Liver (tissue), 9 donors: ENCODE results near the gene RAB1A. TPM values are rescaled to one million over a fixed set of nuclear protein-coding genes. Genes with fewer than 3 reads are reported as not detected.

Experiments
- DNase-seq: peaks from one replicate; pipeline ENCODE4 v3.0.0-alpha.2; 2017; ENCODE audit warnings: low spot score
- H3K27ac ChIP-seq, 2 donors: one replicate each; pipeline ENCODE4 v1.7.0; 2013; ENCODE audit warnings: inconsistent platforms in 2 of 2, low read length in 2 of 2, control low read depth in 1 of 2, low read depth in 1 of 2, mild to moderate bottlenecking in 1 of 2
- H3K27me3 ChIP-seq, 4 donors: one replicate each; pipeline versions ENCODE4 v1.6.1 to v1.7.0; 2013; ENCODE audit warnings: low read length in 3 of 4, inconsistent platforms in 1 of 4, mild to moderate bottlenecking in 1 of 4, moderate library complexity in 1 of 4; ENCODE audit not compliant: control insufficient read depth in 4 of 4, insufficient read depth in 4 of 4
- H3K36me3 ChIP-seq, 4 donors: one replicate each; pipeline versions ENCODE4 v1.6.1 to v1.7.0; 2013; ENCODE audit warnings: low read length in 3 of 4, mild to moderate bottlenecking in 3 of 4, low read depth in 1 of 4, moderate library complexity in 1 of 4; ENCODE audit not compliant: control insufficient read depth in 4 of 4, insufficient read depth in 3 of 4
- H3K4me1 ChIP-seq, 4 donors: one replicate each; pipeline versions ENCODE4 v1.6.1 to v1.7.0; 2013; ENCODE audit warnings: low read length in 3 of 4, mild to moderate bottlenecking in 3 of 4, moderate library complexity in 1 of 4; ENCODE audit not compliant: control insufficient read depth in 4 of 4, insufficient read depth in 4 of 4
- H3K4me3 ChIP-seq, 3 donors: one replicate each; pipeline versions ENCODE4 v1.6.1 to v1.7.0; 2013; ENCODE audit warnings: low read length in 3 of 3, control low read depth in 1 of 3, low read depth in 1 of 3, mild to moderate bottlenecking in 1 of 3
- H3K9ac ChIP-seq, 2 donors: one replicate each; pipeline ENCODE4 v1.7.0; 2013; ENCODE audit warnings: low read length in 2 of 2, mild to moderate bottlenecking in 2 of 2, moderate library complexity in 2 of 2, control low read depth in 1 of 2, low read depth in 1 of 2
- H3K9me3 ChIP-seq, 4 donors: one replicate each; pipeline versions ENCODE4 v1.6.1 to v1.7.0; 2013; ENCODE audit warnings: low read length in 3 of 4; ENCODE audit not compliant: control insufficient read depth in 4 of 4
- ATF3 ChIP-seq: IDR thresholded peaks from 2 replicates; pipeline ENCODE4 v1.6.1; 2016; ENCODE audit warnings: antibody characterized with exemption
- CTCF ChIP-seq: fragments of 150-350 bp; IDR thresholded peaks from 2 replicates; pipeline ENCODE4 v1.5.1; 2017; ENCODE audit warnings: improper control_type of control experiment, low read depth, low read length; ENCODE audit not compliant: missing input control
- EGR1 ChIP-seq, 2 donors: IDR thresholded peaks; 2 replicates each; pipeline ENCODE4 v1.6.1; 2016 to 2018; ENCODE audit warnings: antibody characterized with exemption in 2 of 2, low read depth in 2 of 2
- FOXA1 ChIP-seq: IDR thresholded peaks from 2 replicates; pipeline ENCODE4 v1.6.1; 2016; ENCODE audit warnings: antibody characterized with exemption
- FOXA2 ChIP-seq: IDR thresholded peaks from 2 replicates; pipeline ENCODE4 v1.6.1; 2016; ENCODE audit warnings: antibody characterized with exemption
- GABPA ChIP-seq, 2 donors: IDR thresholded peaks in 1 of 2; conservative IDR thresholded peaks in 1 of 2; 2 replicates each; pipeline ENCODE4 v1.6.1; 2016; ENCODE audit warnings: antibody characterized with exemption in 2 of 2, mild to moderate bottlenecking in 1 of 2, moderate library complexity in 1 of 2
- HNF4A ChIP-seq, 2 donors: conservative IDR thresholded peaks; 2 replicates each; pipeline ENCODE4 v1.6.1; 2016; ENCODE audit warnings: antibody characterized with exemption in 2 of 2, mild to moderate bottlenecking in 2 of 2
- HNF4G ChIP-seq: IDR thresholded peaks from 2 replicates; pipeline ENCODE4 v1.6.1; 2016; ENCODE audit warnings: antibody characterized with exemption
- JUND ChIP-seq, 2 donors: IDR thresholded peaks; 2 replicates each; pipeline ENCODE4 v1.6.1; 2016; ENCODE audit warnings: antibody characterized with exemption in 2 of 2
- MAX ChIP-seq: IDR thresholded peaks from 2 replicates; pipeline ENCODE4 v1.6.1; 2016; ENCODE audit warnings: antibody characterized with exemption
- NR2F2 ChIP-seq: IDR thresholded peaks from 2 replicates; pipeline ENCODE4 v1.6.1; 2016; ENCODE audit warnings: antibody characterized with exemption
- RAD21 ChIP-seq, 2 donors: IDR thresholded peaks; 2 replicates each; pipeline ENCODE4 v1.6.1; 2016; ENCODE audit warnings: antibody characterized with exemption in 2 of 2, mild to moderate bottlenecking in 2 of 2
- REST ChIP-seq: IDR thresholded peaks from 2 replicates; pipeline ENCODE4 v1.6.1; 2016; ENCODE audit warnings: antibody characterized with exemption, mild to moderate bottlenecking
- RXRA ChIP-seq, 2 donors: IDR thresholded peaks; 2 replicates each; pipeline ENCODE4 v1.6.1; 2017 to 2018; ENCODE audit warnings: antibody characterized with exemption in 2 of 2, mild to moderate bottlenecking in 1 of 2
- SP1 ChIP-seq: IDR thresholded peaks from 2 replicates; pipeline ENCODE4 v1.6.1; 2018; ENCODE audit warnings: antibody characterized with exemption, mild to moderate bottlenecking
- TAF1 ChIP-seq: conservative IDR thresholded peaks from 2 replicates; pipeline ENCODE4 v1.6.1; 2016; ENCODE audit warnings: antibody characterized with exemption, mild to moderate bottlenecking
- YY1 ChIP-seq: IDR thresholded peaks from 2 replicates; pipeline ENCODE4 v1.6.1; 2016; ENCODE audit warnings: antibody characterized with exemption, mild to moderate bottlenecking
- ZBTB33 ChIP-seq: IDR thresholded peaks from 2 replicates; pipeline ENCODE4 v1.6.1; 2016; ENCODE audit warnings: antibody characterized with exemption
- WGBS: extraction: QIAGEN DNeasy Blood & Tissue Kit; methylation state at CpG from one replicate; pipeline ENCODE4 v1.1.7; 2013; 5-methylcytosine and 5-hydroxymethylcytosine counted together
- polyA plus RNA-seq, 2 donors: library from polyadenylated mRNA; stranded (reverse) in 1 of 2; unstranded in 1 of 2; fragments of 200-250 nt in 1 of 2; fragments of >200 nt in 1 of 2; fragmentation: Nextera tagmentation in 1 of 2; extraction: Ambion mirVana in 1 of 2; gene quantifications; one replicate each; pipeline versions ENCODE4 v1.2.1 to v1.2.3, GENCODE V29; 2013 to 2015
- total RNA-seq, 2 donors: library from RNA; depleted of rRNA; stranded (reverse); fragments of >200 nt; gene quantifications; one replicate each; pipeline ENCODE4 v1.2.3, GENCODE V29; 2014
- donor health status: healthy.
- donor health status: healthy.
- donor health status: healthy.
- donor health status: healthy.
- donor health status: healthy.

The RAB1A gene
- total and polyA plus RNA-seq, 4 donors: 52.8 to 89.7 (median 77.8) TPM

- TF ChIP-seq MAX: no peak
Observed at GRCh38 chr2:65061910-65062339, 68.0 kb downstream of the RAB1A start (continued).

GRCh38 chr2:65061146-65061909 is 68.6 kb downstream of the RAB1A start:
- Histone ChIP-seq H3K36me3 (no peaks in the 10 kb centered on the region), H3K4me3 (no peak overlapping the region), H3K27ac (no peak overlapping the region), H3K9me3 (no peaks in the 10 kb centered on the region), H3K9ac (no peak overlapping the region), H3K4me1 (peaks cover 6 to 20% (median 15%) of the 10 kb centered on the region in 4 donors), H3K27me3 (no peaks in the 10 kb centered on the region)
- TF ChIP-seq EGR1 (IDR thresholded peaks at IDR 0.05; ENCODE audit: low read depth in 2 of 2) (no peak), FOXA2 (no peak), JUND (IDR thresholded peaks at IDR 0.05) (no peak), TAF1 (no peak), ZBTB33 (no peak), NR2F2 (no peak), MAX (no peak), HNF4G (no peak), FOXA1 (no peak), GABPA (IDR thresholded peaks at IDR 0.05 in 1 of 2, conservative IDR thresholded peaks at IDR 0.05 in 1 of 2) (no peak), RAD21 (IDR thresholded peaks at IDR 0.05) (no peak), SP1 (no peak), REST (no peak), YY1 (no peak), HNF4A (conservative IDR thresholded peaks at IDR 0.05) (no peak), CTCF (no peak), ATF3 (no peak), RXRA (IDR thresholded peaks at IDR 0.05) (no peak)
- WGBS: 91% methylated on average over 7 of the region's 7 CpGs
- no peak for DNase-seq
